BE2C (cell line): ENCODE measurements around the gene DPEP3.
"Not testable (repeated sequence)": the region's sequence is repeated elsewhere in the genome, so short reads cannot be mapped to it uniquely, and the experiment has no call there.

Source experiments
- DNase-seq: peaks from one replicate; pipeline ENCODE4 v3.0.0-alpha.2; 2020
- H3K27me3 ChIP-seq: fragments of 250-450 bp; sonication (Bioruptor Pico); 2 replicates; pipeline ENCODE4 v1.5.1; 2020; ENCODE audit warnings: mild to moderate bottlenecking
- H3K36me3 ChIP-seq: fragments of 250-450 bp; sonication (Bioruptor Pico); 2 replicates; pipeline ENCODE4 v1.5.1; 2020; ENCODE audit warnings: mild to moderate bottlenecking
- H3K4me1 ChIP-seq: fragments of 250-450 bp; sonication (Bioruptor Pico); 2 replicates; pipeline ENCODE4 v1.5.1; 2020
- H3K4me3 ChIP-seq: 2 replicates; pipeline ENCODE4 v1.5.1; 2011; ENCODE audit warnings: low read depth, low read length
- H3K9me3 ChIP-seq: fragments of 250-450 bp; sonication (Bioruptor Pico); 2 replicates; pipeline ENCODE4 v1.5.1; 2020
- CTCF ChIP-seq: IDR thresholded peaks from 2 replicates; pipeline ENCODE4 v1.5.1; 2012; ENCODE audit warnings: mild to moderate bottlenecking, low read depth, low read length

The DPEP3 gene

DNA sequence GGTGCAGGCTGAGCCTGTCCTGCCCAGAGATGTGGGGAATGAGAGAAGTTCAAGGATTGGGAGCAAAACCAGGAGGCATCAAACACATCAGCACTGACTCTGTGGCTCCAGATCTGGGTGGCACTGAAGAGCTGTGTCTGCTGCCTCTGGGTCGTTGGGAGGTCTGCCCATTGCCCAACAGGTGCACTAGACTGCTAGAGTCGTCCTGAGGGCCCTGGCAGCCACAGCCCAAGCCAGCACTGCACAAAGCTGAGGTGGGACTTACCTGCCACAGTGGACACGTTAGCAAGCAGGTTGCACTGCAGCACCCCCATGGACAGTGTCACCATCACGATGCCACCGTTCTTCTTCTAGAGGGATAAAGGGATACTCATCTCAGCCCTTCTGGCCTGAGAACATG, 3.3 kb downstream of the DPEP3 start:
- Histone ChIP-seq H3K9me3 (no peaks in the 10 kb centered on the region), H3K27me3 (no peaks in the 10 kb centered on the region), H3K4me3 (no peak overlapping the region), H3K36me3 (no peaks in the 10 kb centered on the region), H3K4me1 (no peaks in the 10 kb centered on the region)
- no peak for DNase-seq
- TF ChIP-seq CTCF = no peak

DNA sequence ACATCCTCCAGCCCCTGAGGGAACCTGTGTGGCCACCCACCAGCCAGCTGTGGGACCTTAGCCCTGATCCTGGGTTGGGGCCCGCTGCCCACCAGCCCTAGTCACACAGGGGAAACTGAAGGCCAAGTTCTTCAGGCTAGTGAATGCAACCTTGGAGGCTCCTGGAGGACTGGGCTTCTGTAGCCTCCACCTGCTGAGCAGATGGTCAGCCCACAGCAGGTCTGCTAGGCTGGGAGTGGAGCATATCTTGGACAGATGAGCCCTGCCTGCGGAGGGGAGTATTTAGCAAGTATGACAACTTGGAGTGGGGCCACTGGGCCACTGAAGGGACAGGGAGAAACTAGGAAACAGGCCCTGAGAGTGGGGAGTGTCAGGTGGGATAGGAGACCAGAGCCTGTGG, 4.1 kb downstream of the DPEP3 start:
- Histone ChIP-seq H3K4me3 (no peak overlapping the region), H3K36me3 (no peaks in the 10 kb centered on the region), H3K9me3 (no peaks in the 10 kb centered on the region), H3K27me3 (no peaks in the 10 kb centered on the region), H3K4me1 (no peaks in the 10 kb centered on the region)
- DNase-seq = no peak
- TF ChIP-seq CTCF = no peak

DNA sequence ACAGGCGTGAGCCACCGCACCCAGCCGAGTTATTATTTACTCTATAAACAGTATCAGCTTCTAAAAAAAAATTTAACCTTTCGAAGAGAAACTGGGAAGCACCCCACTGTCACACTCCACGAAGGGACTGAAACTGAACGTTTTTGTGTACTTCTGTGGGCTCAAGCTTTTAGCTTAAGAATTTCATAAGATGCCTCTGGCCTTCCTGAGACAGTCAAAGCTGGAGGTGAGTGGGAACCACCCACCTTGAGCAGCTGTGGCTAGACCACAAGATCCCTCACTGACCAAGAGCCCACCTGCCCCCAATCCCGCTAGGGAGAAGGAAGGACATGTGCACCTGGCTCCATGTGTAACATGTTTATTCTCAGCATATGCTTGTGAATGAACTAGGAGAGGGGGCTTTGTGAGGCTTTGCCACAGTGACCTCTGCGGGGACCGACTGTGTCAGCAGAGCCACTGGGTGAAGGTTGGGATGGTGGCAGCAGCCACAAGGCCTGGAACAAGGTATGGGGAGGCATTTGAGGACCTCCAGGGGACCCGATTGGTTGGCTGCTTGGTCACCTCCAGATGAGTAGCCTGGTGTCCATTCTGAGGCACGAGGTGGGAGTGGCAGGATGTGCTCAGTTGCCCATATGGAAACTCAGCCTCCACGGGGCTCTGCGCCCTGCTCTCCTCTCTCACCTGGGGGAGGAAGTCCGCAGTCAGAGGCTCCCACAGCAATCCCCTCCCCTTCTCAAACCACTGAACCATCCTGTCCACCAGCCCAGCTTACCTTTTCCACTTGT, 4.8 kb downstream of the DPEP3 start:
- no peak for DNase-seq
- TF ChIP-seq CTCF = no peak
- Histone ChIP-seq H3K36me3 (no peaks in the 10 kb centered on the region), H3K4me1 (no peaks in the 10 kb centered on the region), H3K27me3 (no peaks in the 10 kb centered on the region), H3K4me3 (no peak overlapping the region), H3K9me3 (no peaks in the 10 kb centered on the region)

DNA sequence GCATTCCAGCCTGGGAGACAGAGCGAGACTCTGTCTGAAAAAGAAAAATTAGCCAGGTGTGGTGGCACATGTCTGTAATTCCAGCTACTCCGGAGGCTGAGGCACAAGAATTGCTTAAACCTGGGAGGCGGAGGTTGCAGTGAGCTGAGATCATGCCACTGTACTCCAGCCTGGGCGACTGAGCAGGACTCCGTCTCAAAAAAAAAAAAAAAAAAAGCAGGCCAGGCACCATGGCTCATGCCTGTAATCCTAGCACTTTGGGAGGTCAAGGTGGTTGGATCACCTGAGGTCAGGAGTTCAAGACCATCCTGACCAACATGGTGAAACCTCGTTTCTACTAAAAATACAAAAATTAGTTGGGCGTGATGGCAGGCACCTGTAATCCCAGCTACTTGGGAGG, 8.0 kb downstream of the DPEP3 start:
- H3K4me1 ChIP-seq, H3K9me3 ChIP-seq, DNase-seq, H3K27me3 ChIP-seq, H3K4me3 ChIP-seq, H3K36me3 ChIP-seq: not testable (repeated sequence)

DNA sequence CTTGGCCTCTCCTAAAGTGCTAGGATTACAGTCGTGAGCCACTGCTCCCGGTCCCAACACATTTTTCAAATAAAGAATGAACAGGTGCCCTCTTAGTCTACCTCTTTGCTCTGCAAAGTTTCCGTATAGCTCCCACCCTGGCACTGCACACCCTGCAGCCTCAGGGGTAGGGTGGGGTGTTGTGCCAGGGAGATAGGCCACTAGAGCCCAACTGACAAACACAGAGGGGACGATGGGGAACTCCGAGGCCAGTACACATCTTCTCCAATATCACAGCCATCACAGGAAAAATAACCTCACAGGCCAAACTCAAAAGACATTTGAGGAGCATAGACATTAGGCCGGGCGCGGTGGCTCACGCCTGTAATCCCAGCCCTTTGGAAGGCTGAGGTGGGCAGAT, 9.2 kb downstream of the DPEP3 start:
- Histone ChIP-seq H3K4me3 (no peak overlapping the region), H3K27me3 (no peaks in the 10 kb centered on the region), H3K4me1 (no peaks in the 10 kb centered on the region; the same call in 1 of the 2 replicates), H3K9me3 (no peaks in the 10 kb centered on the region), H3K36me3 (no peaks in the 10 kb centered on the region)
- TF ChIP-seq CTCF = no peak
- no peak for DNase-seq

- Histone ChIP-seq H3K27me3 (no peaks in the 10 kb centered on the region), H3K4me3 (peak overlapping the region; percentile 59), H3K9me3 (no peaks in the 10 kb centered on the region), H3K4me1 (no peaks in the 10 kb centered on the region; the same call in 1 of the 2 replicates), H3K36me3 (no peaks in the 10 kb centered on the region)
- no peak for DNase-seq
- TF ChIP-seq CTCF = no peak
Measured at GRCh38 chr16:67969254-67970039, 10.9 kb downstream of the DPEP3 start.
